ENCODE results near the gene RERE.

DNA sequence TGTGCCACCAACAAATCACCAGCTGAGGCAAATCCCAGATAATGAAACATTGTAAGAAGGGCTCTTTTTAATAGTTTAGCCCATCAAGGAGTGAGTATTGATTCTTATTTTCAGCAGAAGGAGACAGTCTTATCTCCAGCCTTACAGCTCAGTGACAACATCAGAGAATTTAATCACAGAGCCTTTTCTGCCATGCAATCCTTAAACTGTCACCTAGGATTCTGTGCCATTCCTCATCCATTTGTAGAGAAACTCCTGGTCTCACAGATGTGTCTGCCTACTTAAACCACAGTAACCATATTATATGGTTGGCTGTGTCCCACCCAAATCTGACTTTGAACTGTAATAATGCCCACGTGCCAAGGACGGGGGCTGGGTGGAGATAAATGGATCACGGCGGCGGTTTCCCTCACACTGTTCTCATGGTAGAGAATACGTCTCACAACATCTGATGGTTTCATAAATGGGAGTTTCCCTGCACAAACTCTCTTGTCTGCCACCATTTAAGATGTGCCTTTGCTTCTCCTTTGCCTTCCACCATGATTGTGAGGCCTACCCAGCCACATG lies 217.7 kb downstream of the RERE start:
- TF ChIP-seq, protein P1, sequence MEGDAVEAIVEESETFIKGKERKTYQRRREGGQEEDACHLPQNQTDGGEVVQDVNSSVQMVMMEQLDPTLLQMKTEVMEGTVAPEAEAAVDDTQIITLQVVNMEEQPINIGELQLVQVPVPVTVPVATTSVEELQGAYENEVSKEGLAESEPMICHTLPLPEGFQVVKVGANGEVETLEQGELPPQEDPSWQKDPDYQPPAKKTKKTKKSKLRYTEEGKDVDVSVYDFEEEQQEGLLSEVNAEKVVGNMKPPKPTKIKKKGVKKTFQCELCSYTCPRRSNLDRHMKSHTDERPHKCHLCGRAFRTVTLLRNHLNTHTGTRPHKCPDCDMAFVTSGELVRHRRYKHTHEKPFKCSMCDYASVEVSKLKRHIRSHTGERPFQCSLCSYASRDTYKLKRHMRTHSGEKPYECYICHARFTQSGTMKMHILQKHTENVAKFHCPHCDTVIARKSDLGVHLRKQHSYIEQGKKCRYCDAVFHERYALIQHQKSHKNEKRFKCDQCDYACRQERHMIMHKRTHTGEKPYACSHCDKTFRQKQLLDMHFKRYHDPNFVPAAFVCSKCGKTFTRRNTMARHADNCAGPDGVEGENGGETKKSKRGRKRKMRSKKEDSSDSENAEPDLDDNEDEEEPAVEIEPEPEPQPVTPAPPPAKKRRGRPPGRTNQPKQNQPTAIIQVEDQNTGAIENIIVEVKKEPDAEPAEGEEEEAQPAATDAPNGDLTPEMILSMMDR (IDR thresholded peaks at IDR 0.05), result no peak
- no peak for TF ChIP-seq POLR2A (IDR thresholded peaks at IDR 0.05)

Measured in thyroid gland (tissue), 4 donors.